IPS-11a (cell line): ENCODE measurements around the gene TMEM273.

Source experiments
- H3K4me3 ChIP-seq: one replicate; pipeline ENCODE4 v1.5.1; 2013; ENCODE audit warnings: low read depth, low read length, control low read depth

The TMEM273 gene, protein sequence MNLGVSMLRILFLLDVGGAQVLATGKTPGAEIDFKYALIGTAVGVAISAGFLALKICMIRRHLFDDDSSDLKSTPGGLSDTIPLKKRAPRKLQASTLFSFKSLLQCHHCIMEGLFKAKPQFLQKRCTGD

DNA sequence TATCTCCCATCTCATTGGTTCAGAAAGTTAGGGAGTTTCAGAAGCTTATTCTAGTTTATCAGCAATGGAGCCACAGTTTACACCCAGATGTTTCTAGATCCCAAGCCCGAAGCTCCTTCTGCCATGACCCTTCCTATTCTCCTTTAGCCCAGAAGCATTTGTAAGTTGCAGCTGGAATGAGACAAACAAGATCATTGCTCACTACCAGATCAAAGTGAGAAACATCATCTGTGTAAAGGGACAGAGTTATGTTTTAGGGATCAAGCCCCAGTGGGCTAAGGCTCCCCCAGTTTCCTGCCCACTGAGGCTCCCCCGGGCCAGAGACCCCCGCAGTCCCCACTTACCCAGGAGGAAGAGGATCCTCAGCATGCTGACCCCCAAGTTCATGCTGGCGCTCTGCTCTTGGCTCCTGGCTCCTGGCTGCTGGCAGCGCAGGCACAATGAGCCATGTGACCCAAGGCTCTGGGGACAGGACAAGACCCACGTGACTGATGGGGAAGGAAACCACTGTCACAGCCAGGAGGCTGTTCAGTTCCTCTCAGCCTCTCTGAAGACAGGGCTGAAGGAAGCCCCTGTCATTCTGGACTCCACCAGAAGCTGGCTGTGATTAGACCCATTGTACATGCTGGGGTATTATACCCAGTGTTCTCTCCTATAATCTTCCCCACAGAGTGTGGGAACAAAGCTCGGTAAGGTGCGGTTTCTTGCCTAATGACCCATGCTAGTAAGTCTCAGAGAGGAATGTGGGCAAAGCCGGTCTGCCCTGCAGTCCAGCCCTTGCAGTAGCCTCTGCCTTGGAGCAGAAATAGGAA is at the start of gene TMEM273:
TSS of gene TMEM273 (minus strand) at position 442 of the 812 bp plus-strand sequence. CDS start at position 387, 55 bp downstream.
- H3K4me3 ChIP-seq = no peak within 1 kb of the TSS

DNA sequence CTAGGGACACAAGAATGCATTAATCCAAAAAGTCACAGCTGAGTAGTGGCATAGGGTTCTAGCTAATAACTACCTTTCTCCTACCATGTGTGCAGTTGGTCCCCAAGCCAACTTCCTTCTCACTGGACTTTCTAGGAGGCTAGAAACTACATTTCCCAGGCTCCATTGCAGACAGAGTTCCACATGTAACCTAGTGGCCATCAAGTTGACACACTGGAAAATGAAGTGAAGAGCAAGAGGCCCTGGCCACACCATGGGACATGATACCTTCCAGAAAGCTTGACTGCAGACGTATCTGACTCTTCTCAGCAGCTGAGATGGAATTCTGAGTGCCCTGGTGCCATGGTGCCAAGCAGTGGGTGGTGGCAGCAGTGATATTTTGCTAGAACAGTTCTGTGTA is 49.8 kb upstream of the TMEM273 start:
- no peak overlapping the region for H3K4me3 ChIP-seq

DNA sequence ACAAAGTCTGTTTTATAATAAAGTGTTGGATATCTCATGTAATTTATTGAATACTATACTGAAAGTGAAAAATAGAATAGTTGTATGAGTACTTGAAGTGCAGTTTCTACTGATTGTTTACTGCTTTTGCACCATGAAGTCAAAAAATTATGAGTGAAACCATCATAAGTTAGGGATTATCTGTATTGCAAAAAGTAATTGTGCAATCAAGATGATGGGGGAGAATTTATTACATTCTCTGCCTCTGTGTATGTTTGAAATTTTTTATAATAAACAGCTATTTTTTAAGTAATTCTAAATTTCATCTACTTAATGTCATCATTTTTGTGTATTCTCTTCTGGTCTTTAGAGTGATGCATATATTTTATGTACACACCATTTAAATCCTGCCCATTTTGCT is 47.2 kb upstream of the TMEM273 start:
- H3K4me3 ChIP-seq = no peak overlapping the region

DNA sequence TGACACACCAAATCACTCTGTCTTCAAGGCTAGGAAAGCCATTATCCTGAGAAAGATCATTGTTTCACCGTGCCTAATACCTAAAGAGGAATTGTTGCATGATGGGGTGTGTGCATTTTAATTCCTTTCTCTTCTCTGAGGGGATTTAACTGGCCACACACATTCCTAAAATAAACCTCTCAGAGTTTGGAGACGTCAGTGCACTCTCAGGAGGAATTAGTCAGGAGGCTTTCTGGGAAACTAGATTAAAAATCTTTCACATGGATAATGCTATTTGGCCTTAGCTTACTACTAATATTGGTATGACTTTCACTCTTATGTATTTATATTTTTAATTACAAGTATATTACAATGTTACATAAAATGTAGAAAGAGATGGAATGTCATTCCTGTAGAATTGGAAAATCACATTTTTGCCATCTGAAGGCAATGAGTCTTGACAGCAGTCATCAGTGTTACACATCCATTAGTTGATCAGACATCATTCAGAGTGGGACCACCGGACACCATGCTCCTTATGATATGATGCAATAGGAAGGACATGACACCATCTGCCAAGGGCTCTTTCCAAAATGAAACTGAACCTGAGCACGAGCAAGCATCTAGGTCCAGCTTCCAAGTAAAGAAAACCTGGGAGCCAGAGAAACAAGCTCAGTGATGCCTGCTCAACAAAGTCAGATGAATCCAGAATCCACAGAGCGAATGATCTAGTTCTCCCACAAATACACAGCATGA is 43.1 kb upstream of the TMEM273 start:
- no peak overlapping the region for H3K4me3 ChIP-seq

DNA sequence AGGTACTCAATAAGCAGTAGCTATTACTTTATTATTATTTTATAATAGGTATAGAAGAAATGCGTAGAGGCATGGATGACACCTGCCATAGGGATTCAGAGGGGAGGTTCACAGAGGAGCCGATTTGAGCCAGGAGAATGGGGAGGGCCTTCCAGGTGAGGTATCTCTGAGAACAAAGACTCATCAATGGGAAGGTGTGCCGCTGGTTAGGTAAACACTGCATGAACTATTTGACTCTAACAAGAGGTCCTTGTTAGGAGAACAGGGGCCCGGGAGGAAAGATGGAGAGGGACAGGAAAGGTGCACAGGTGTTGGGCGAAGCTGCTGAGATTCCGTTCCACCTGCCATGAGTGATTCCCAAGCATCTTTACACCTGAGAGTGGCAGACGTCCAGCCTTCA is 41.8 kb upstream of the TMEM273 start:
- H3K4me3 ChIP-seq = no peak overlapping the region

DNA sequence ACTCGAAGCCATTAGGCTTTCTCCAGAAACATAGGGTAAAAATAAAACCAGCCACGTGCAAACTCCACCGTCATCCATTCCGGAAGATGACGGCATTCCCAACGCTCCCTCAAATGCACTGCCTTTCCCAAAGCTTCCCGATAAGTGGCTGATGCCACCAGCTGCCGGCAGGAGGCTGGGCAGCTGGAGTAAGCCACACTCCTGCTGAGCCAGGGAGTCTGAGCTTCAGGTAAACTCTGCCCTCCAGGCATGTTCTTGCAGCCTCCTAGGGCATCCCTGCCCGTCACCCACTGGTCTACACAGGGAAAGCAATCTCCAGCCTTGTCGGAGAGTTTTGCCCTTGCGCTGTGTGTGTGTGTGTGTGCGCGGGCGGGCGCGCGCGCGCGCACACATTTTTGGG is 40.5 kb upstream of the TMEM273 start:
- H3K4me3 ChIP-seq = no peak overlapping the region

DNA sequence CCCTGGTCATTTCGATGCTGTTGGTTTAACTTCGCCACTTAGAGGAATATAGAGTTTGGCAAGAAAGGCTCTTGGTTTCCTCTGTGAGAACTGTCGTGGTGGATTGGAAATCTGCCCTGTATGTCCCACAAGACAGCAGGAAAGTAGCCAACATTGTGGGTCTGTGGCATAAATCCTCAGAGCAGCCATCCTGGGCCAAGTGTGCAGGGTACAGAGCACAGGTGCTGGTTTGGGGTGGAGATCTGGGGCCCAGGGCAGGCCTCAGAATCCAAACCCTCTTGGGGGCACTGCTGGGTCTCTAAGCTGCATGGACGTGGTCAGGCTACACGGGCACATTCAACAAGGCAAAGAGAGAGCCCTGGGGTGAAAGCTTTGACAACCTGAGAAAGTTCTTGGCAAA is 39.2 kb upstream of the TMEM273 start:
- H3K4me3 ChIP-seq = no peak overlapping the region

DNA sequence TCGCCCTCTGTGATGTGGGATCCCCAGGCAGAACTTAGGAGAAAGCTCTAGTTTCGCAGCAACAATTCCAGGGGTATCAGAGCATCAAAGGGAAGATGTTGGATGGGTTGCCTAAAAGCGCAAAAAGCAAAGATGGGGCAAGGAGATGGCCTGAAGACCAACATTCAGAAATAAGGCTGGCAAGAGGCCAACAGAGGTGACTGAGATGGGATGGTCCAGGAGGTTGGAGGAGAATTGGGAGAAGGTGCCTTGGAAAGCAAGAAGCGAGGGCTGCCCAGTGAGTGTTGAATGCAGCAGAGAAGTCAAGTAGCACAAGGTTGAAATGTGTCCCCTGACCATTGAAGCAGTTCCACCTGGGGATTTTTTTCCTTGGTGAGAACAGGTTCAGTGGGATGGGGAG is 38.4 kb upstream of the TMEM273 start:
- H3K4me3 ChIP-seq = no peak overlapping the region

DNA sequence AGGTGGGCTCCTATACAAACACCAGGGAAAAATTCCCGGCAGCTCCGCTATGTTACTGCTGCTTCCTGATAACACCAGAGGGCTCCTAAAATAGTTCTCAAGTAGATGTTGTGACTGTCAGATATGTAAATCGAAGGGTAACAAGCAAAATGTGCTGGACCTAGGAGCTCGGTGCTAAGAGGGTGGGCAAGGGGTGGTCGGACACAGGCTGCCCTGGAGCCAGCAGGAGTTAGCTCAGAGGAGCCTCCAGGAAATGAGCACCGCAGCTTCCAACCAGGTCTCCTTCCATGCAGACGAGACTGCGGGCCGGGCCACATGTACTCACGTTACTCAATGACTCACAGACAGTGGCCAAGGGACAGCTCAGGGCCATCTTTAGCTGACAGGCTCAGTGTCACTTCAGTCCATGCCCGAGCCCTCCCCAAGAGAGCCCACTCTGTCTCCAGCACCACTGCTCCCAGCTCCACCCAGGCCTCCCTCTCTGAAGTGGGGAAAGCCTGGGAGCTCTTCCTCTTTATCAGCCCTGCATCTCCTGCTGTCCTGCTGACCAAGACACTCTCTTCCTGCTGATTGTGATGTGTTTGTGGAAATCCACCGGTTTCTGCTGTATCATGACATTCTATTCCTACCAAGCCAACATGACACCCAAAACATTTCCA is 37.2 kb upstream of the TMEM273 start:
- no peak overlapping the region for H3K4me3 ChIP-seq

DNA sequence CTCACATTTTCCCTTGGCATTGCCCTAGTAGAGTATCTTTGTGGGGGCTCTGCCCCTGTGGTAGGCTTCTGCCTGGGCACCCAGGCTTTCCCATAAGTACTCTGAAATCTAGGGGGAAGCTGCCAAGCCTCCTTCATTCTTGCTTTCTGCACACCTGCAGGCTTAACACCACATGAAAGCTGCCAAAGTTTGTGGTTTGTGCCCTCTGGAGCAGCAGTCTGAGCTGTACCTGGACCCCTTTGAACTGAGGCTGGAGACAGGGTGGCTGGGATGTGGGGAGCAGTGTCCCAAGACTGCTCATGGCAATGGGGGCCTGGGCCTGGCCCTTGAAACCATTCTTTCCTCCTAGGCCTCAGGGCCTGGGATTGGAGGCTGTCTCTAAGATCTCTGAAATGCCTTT is 35.0 kb upstream of the TMEM273 start:
- no peak overlapping the region for H3K4me3 ChIP-seq

DNA sequence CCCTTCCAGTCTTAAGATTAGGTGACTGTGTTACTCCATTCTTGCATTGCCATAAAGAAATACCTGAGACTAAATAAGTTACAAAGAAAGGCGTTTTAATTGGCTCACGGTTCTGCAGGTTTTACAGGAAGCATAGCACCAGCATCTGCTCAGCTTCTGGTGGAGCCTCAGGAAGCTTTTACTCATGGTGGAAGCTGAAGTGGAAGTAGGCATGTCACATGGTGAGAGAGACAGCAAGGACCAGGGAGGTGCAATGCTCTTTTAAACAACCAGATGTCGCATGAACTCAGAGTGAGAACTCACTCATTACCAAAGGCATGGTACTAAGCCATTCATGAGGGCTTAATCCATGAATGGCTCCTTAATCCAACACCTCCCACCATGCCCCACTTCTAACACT is 34.0 kb upstream of the TMEM273 start:
- H3K4me3 ChIP-seq = no peak overlapping the region

DNA sequence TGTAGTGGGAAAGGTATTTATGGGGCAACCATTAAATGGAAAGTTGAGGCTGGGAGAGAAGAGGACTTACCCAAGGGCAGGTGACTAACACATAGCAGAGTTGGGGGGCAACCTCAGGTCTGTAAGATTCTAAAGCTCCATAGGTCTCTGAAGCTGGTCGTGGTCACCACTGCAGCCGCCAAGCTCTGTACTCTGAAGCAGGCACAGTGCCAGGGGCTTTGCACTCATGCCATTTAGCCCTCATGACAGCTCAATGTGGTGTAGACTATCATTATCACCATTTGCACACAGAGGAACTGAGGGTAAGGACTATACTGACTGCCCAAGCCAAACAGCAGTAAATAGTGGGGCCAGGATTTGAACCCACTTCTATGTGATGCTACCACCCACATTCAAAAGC is 32.5 kb upstream of the TMEM273 start:
- no peak overlapping the region for H3K4me3 ChIP-seq

DNA sequence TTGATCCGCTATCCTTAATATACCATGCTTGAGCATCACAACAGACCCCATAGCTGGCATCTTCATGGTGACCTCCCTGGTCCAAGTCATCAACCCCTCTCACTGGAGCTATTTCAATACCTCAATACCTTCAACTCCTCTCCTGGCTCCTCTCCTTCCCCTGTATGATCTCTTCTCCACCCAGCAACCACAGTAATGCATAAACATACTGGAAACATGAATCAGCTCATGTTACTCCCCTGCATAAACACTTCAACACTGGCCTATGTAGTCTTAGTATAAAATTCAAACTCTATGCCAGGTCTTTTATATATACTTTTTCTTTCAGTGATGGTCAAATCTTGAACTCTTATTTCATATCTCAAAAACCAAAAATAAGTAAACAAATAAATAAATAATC is 31.8 kb upstream of the TMEM273 start:
- no peak overlapping the region for H3K4me3 ChIP-seq

DNA sequence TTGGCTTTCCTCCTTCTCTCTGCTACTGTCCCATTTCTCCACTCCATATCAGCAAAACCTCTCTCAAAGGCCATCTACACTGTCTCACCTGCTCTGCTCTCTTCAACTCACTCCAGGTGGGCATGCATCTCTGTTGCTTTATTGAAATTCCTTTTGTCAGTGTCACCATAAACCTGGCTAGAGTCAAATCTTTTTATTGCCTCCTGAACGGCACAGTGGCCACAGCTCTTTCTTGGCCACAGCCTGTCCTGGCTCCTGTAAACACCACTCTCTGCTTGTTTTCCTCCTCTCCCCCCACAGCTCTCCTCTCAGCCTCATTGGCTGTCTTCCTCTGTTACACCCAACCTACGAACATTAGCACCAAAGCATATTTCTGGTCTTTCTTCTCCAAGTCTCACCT is 31.1 kb upstream of the TMEM273 start:
- no peak overlapping the region for H3K4me3 ChIP-seq

DNA sequence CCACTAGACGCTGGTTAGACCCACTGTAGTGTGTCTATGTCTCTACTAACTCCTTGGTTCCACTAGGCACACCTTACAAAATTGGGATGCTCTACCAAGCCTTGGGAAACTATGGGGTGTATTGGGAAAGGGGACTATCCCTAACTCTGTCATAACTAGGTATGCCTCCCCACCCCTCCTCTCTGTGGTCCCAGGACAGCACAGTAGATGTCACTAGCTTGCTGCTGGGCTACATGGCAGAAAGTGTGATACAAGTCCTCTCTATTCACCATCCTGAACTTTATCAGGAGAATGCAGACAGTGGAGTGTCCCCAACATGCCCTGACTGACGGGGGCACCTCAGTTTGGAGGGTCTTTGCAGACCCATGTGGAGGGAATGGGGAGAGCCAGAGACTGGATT is 30.3 kb upstream of the TMEM273 start:
- H3K4me3 ChIP-seq = no peak overlapping the region

DNA sequence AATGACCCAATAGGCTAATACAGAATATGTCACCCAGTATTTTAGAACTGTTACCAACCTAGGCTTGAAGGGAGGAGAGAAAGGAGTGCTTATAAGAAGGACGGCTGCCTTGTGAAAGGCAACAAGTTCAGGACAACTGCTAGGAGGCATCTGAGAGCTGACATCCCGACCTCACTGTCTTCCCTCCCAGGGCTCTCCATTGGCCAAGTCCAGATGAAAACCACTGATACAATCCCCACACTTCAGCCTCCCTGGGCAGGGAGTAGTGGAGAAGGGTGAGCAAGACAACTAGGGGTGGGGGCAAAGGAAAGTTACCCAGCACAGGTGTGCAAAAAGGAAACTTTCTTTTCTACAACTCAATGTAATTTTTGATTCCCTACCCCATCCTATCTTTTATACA is 29.5 kb upstream of the TMEM273 start:
- no peak overlapping the region for H3K4me3 ChIP-seq

DNA sequence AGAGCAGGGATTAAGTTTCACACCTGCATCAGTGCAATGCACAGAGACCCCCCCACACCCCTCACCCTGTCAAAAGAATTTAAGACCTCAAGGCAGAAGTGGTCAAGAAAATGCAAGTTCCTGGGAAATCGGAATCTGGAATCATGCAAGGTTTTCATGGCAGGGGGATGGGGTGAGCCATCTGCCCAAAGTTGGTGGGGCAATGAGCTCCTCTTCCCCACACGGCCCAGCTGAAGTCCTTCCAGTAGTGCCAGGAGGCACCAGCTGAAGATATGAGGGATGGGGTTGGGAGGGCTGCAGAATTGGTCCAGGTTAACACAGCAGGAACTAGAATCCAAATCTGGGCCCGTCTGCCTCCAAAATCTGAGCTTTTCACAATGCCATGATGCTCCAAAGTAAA is 25.0 kb upstream of the TMEM273 start:
- H3K4me3 ChIP-seq = no peak overlapping the region

DNA sequence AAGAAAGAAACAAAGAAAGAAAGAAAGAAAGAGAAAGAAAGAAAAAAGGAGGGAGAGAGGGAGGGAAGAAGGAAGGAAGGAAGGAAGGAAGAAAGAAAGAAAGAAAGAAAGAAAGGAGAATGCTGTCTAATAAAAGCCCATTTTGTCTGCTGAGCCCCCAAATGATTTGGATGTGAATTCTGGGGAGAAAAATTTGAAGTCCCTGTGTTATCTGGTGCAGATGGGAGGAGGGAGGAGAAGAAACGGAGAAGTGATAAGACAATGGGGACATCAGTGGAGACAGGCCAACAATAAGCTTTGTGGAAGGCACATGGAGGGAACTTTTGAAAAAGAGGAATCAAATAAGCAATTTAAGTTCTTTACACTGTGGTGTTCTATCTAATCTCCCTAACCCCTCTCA is 24.6 kb upstream of the TMEM273 start:
- no peak overlapping the region for H3K4me3 ChIP-seq

DNA sequence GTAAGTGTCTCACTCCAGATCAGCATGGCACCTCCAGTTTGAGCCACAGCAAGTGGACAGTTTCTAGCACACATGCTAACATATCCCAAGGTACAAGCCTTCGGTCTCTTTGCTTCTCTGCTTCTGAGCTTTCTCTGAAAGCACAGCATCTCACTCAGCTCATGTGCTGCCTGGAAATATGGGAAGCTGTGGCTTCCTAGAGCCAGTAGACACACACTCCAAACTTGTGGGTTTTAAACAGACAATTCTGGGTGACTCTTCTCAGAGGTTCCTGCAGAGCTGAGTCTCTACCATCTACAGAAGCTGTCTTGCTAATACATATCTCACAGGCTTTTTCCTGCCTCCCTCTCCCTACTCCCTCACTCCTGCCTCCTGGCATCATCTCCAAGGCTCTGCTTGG is 23.9 kb upstream of the TMEM273 start:
- no peak overlapping the region for H3K4me3 ChIP-seq

DNA sequence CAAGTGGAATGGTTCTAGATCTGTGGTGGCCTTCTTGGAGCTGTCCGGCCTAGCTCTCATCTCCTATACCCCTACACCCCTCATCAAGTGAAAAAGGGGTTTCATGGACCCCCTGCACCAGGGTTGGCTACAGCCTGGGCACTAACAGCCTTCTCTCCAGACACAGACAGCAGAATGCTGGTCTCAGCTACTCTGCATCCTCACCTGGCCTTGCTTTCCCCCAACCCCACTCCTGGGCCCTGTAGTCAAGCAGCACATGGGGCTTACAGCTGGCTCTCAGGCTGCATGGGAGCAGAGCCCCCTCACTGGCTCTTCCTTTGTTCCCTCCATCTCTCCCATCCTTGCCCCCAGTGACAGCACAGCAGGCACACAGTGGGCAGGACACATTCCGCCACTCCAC is 20.8 kb upstream of the TMEM273 start:
- no peak overlapping the region for H3K4me3 ChIP-seq

DNA sequence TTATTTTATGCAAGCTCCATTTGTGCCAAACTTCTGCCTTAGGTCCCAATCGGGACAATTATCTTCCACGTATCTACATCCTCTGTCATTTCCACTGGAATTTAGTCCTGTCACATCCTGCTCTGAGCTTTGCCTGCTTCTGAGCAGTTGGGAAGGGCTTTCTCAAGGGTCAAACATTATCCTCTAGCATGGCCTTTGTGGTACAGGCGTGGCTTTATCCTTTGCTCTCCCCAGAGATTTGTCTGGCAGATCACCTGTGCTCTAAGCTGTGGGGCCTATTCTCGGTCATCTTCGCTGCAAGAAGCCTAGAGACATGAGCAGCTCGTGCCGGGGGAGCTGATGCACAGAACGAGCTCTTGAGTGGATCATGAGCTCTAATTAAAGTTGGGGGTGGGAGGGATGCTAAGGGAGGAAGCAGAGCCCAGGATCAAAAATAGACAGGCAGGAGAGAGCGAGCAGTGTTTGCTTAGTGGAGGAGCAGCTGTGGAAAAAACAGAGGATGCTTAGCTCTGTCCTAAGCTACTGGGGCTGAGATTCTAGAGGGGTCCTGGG is 19.8 kb upstream of the TMEM273 start:
- no peak overlapping the region for H3K4me3 ChIP-seq
